Spinal cord (tissue), 10 donors: ENCODE data around the gene STARD3. TPM values are rescaled to one million over a fixed set of nuclear protein-coding genes. Genes with fewer than 3 reads are reported as not detected.

ENCODE experiments used
- DNase-seq, 6 donors: peaks; one replicate each; pipeline versions ENCODE4 v3.0.0 to v3.0.0-alpha.2; 2013 to 2015; ENCODE audit warnings: low spot score in 6 of 6, low read depth in 4 of 6
- H3K27ac ChIP-seq: one replicate; pipeline ENCODE4 v1.5.1; 2013; ENCODE audit warnings: low read depth, low read length, control low read depth
- H3K27me3 ChIP-seq: one replicate; pipeline ENCODE4 v1.6.1; 2013; ENCODE audit warnings: low read length; ENCODE audit not compliant: control insufficient read depth, insufficient read depth
- H3K36me3 ChIP-seq: one replicate; pipeline ENCODE4 v1.6.1; 2013; ENCODE audit warnings: low read length; ENCODE audit not compliant: control insufficient read depth, insufficient read depth
- H3K4me1 ChIP-seq: one replicate; pipeline ENCODE4 v1.6.1; 2013; ENCODE audit warnings: low read length; ENCODE audit not compliant: control insufficient read depth, insufficient read depth
- H3K4me3 ChIP-seq: one replicate; pipeline ENCODE4 v1.5.1; 2013; ENCODE audit warnings: low read depth, low read length, control low read depth
- H3K9me3 ChIP-seq: one replicate; pipeline ENCODE4 v1.6.1; 2013; ENCODE audit warnings: low read length; ENCODE audit not compliant: control insufficient read depth, insufficient read depth
- WGBS: methylation state at CpG from one replicate; pipeline ENCODE4 v1.1.5; 2013; ENCODE audit warnings: missing lambda C conversion rate; ENCODE audit not compliant: insufficient coverage; 5-methylcytosine and 5-hydroxymethylcytosine counted together
- polyA plus RNA-seq, 2 donors: library from polyadenylated mRNA; unstranded; fragments of 120-200 nt; gene quantifications; one replicate each; pipeline ENCODE4 v1.2.1, GENCODE V29; 2013; ENCODE audit not compliant: insufficient read length in 2 of 2
- total RNA-seq, 2 donors: library from RNA; depleted of rRNA in 1 of 2; stranded (reverse); fragments of 120-200 nt in 1 of 2; fragments of >200 nt in 1 of 2; gene quantifications; one replicate each; pipeline versions ENCODE4 v1.2.3 to v1.2.4, GENCODE V29; 2013 to 2014
- donor health status: healthy.

The STARD3 gene
- total and polyA plus RNA-seq, 4 donors, result 17.2 to 76.8 (median 49.4) TPM

DNA sequence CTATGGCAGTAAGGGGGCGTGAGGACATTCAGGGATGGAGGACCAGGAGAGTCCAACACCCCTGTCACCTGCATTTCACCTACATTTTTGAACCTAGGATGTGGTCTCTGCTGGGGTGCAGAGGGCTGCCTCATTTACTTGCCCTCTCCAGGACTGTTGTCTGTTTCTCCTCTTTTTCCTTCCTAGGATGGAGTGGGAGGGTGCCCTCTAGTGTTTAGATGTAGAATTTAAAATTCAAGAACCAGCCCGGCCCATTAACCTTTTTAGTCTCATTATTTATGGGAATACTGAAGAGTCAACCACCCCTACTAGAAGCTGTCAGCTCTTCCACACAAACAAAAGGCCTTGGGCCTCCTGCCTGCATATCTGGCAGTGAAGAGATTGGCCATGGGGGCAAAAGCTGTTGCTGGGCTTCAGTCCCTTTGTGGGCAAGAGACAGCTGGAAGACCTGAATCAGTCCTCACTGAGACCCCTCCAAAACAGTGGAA, 2.5 kb upstream of the STARD3 start:
- Histone ChIP-seq H3K9me3 (no peaks in the 10 kb centered on the region), H3K27ac (peak overlapping the region; percentile 29), H3K27me3 (no peaks in the 10 kb centered on the region), H3K36me3 (peaks cover 11% of the 10 kb centered on the region), H3K4me1 (peaks cover 61% of the 10 kb centered on the region), H3K4me3 (no peak overlapping the region)
- DNase-seq, result peak in 2 of 6 donors; percentile 74 to 83
- WGBS, result no CpG with 5 or more reads among the region's 2 CpGs

DNA sequence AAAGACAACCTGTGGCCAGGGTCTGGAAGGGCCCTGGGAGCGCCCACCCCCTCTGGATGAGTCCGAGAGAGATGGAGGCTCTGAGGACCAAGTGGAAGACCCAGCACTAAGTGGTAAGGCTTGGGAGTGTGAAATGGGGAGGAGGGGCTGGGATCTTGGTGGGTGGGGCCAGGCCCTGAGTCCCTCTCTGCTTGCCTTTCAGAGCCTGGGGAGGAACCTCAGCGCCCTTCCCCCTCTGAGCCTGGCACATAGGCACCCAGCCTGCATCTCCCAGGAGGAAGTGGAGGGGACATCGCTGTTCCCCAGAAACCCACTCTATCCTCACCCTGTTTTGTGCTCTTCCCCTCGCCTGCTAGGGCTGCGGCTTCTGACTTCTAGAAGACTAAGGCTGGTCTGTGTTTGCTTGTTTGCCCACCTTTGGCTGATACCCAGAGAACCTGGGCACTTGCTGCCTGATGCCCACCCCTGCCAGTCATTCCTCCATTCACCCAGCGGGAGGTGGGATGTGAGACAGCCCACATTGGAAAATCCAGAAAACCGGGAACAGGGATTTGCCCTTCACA, 1.2 kb upstream of the STARD3 start:
- peaks cover 66% of the 10 kb centered on the region for H3K4me1 ChIP-seq
- WGBS, result 90% methylated on average over 3 of the region's 8 CpGs
- no peaks in the 10 kb centered on the region for H3K9me3 ChIP-seq
- H3K27ac ChIP-seq, result no peak overlapping the region
- no peak overlapping the region for H3K4me3 ChIP-seq
- no peaks in the 10 kb centered on the region for H3K27me3 ChIP-seq
- H3K36me3 ChIP-seq, result peaks cover 7% of the 10 kb centered on the region
- no peak for DNase-seq

DNA sequence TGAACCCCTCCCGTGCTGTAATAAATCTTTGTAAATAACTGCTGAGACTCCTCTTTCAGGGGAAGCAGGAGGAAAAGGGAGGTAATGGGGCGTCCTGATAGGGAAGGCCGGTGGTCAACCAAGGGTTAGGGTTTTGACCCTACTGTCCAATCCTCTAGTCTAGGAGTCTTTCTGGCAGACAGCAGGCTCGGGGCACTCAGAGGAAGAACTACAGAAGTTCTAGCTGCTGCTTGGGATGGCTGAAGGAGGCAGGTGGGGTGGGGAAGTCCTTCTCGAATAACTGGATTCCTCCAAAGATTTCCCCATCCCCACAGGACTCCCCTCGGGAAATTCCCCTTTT, 387 bp upstream of the STARD3 start:
- DNase-seq, result no peak
- Histone ChIP-seq H3K27ac (peak overlapping the region; percentile 89), H3K4me1 (peaks cover 62% of the 10 kb centered on the region), H3K27me3 (no peaks in the 10 kb centered on the region), H3K9me3 (no peaks in the 10 kb centered on the region), H3K36me3 (peaks cover 4% of the 10 kb centered on the region), H3K4me3 (peak overlapping the region; percentile 83)
- WGBS, result 0% methylated on average over 1 of the region's 6 CpGs

DNA sequence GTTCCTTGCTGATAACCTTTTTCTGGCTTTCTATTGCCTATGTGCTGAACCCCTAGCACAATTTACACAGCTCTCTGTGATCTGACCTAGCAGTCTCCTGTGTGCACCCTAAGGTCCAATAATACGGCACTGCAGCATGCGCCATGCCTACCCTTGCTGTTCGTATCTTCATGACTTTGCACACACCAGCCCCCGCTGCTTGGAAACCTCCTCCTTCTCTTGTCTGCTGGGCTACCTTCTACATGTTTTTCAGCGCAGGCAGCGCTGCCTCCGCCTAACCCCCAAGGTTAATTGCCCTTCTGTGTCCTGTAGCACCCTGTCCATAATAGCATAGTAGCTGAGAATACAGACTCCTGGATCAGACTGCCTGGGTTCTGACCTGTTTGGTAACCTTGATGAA, 1.4 kb downstream of the STARD3 start:
- Histone ChIP-seq H3K9me3 (no peaks in the 10 kb centered on the region), H3K36me3 (peaks cover 3% of the 10 kb centered on the region), H3K27ac (no peak overlapping the region), H3K4me1 (peaks cover 51% of the 10 kb centered on the region), H3K4me3 (peak overlapping the region; percentile 83), H3K27me3 (no peaks in the 10 kb centered on the region)
- WGBS, result 88% methylated on average over 6 of the region's 7 CpGs
- no peak for DNase-seq

DNA sequence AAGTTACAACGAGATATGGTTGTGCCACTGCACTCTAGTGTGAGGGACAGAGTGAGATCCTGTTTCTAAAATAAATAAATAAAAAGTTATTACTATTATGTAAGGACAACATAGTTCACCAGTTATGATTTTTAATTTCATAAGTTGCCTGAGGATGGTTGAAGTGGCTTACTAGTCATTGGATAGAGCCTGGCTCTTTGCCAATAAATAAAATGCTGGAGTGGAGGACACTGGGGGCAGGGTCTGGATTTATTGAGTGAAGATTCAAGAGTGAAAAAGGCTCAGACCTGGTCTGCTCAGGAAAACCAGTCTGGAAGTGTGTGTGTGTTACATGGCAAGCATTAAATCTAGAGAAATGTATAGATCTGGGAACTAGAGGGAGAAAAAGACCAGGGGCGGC, 2.1 kb downstream of the STARD3 start:
- H3K4me1 ChIP-seq, result peaks cover 44% of the 10 kb centered on the region
- WGBS, result 61% methylated on average over 2 of the region's 2 CpGs

DNA sequence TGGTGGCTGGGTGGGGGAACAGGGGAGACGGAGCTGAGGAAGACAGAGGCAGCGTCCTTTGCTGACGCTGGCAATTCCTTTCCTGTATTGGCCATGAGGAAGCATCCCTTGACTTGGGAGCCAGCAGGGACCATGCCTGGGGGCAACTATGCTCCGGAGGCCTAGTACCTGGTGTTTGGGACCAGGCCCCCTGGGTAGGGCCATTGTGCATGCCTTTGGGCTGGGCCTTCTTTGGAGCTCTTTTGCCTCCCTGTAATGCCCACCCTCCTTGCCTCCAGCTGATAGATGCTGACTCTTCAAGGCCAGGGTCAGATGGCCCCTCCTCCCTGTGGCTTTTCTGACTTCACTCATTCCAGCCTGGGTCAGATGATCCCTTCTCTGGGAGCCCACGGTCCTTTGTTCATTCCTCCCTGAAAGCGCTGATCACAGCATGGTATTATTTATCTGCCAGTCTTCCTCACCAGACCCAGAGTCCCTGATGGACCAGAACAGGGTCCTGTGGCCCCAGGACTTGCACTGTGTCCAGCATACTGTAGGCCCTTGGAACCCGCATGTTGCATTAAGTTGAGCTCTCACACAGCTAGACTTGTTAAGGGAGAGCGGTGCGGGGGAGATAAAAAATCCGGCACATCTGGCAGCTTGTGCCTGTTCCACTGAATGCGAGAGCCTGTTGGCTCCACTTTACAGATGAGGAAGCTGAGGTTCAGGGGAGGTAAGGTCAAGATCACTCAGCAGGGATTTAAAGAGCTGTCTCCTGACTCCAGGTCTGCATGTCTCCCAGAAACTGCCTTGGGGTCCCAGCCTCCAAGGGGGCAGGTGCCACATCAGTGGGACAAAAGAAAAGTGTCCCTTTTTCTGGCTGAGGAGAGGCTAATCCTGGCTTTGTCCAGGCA, 2.9 kb downstream of the STARD3 start:
- Histone ChIP-seq H3K4me1 (peaks cover 36% of the 10 kb centered on the region), H3K36me3 (peaks cover 5% of the 10 kb centered on the region), H3K27me3 (no peaks in the 10 kb centered on the region), H3K4me3 (no peak overlapping the region), H3K9me3 (no peaks in the 10 kb centered on the region), H3K27ac (no peak overlapping the region)
- no peak for DNase-seq
- WGBS, result 82% methylated on average over 11 of the region's 11 CpGs

More for the DNA sequence above, 2.1 kb downstream of the STARD3 start:
- Histone ChIP-seq H3K4me3 (no peak overlapping the region), H3K9me3 (no peaks in the 10 kb centered on the region), H3K27ac (no peak overlapping the region), H3K36me3 (peaks cover 3% of the 10 kb centered on the region), H3K27me3 (no peaks in the 10 kb centered on the region)
- no peak for DNase-seq

DNA sequence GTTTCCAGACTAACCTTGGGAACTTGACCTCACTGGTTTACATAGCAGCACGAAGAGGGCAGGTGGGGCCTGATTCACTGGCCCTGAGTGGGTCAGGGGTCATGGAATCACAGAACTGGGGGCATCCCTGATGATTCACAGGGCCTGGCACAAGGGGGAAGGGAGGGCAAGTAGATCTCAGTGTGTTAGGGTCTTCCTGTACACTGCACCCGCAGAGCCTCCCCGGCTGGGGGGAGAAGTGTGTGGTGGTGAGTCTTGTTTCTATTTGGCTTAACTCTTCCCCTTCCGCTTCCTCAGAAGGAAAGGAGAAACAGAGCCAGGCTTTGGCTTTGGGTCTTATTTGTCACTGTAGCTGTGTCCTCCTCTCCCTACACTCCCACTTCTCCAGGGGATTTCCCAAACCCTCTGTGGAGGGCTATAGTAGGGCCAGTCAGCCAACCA, 3.7 kb downstream of the STARD3 start:
- no peak overlapping the region for H3K27ac ChIP-seq
- DNase-seq, result no peak
- H3K9me3 ChIP-seq, result no peaks in the 10 kb centered on the region
- H3K4me1 ChIP-seq, result peaks cover 38% of the 10 kb centered on the region
- no peaks in the 10 kb centered on the region for H3K27me3 ChIP-seq
- 52% methylated on average over 3 of the region's 4 CpGs for WGBS
- H3K4me3 ChIP-seq, result no peak overlapping the region
- peaks cover 3% of the 10 kb centered on the region for H3K36me3 ChIP-seq

DNA sequence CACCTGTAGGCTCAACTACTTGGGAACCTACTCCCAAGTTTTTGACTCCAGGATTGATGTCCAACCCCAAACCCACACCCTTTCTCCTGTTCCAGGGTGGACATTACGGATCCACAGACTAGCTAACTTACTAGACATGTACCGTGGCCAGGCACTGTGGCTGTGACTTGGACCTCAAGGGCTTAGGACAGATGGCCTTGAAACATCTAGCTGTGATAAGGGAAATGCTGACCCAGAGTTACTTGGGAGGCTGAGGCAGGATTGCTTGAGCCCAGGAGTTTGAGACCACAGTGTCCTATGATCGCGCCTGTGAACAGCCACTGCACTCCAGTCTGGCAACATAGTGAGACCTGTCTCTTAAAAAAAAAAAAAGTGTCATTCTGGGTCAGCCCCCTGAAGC, 4.2 kb downstream of the STARD3 start:
- no peaks in the 10 kb centered on the region for H3K9me3 ChIP-seq
- peaks cover 38% of the 10 kb centered on the region for H3K4me1 ChIP-seq
- H3K36me3 ChIP-seq, result peaks cover 2% of the 10 kb centered on the region
- H3K27me3 ChIP-seq, result no peaks in the 10 kb centered on the region
- 98% methylated on average over 4 of the region's 4 CpGs for WGBS
- H3K4me3 ChIP-seq, result no peak overlapping the region
- no peak overlapping the region for H3K27ac ChIP-seq
- DNase-seq, result no peak

DNA sequence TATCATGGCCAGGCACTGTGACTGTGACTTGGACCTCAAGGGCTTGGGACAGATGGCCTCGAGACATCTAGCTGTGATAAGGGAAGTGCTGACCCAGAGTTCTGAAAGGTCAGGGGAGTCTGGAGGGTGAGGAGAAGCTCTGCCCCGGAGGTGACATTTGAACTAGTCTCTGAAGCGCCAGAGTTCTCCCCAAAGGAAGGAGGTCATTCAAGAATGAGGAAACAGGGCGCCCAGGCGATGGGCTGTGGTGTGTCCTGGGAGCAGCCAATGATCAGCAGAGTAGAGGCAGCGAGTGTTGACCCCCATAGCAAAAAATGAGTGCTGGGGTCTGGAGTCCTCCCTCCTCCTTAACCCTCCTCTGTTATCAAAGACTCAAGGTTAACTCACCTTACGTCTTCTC, 4.9 kb downstream of the STARD3 start:
- no peak for DNase-seq
- 73% methylated on average over 2 of the region's 7 CpGs for WGBS
- Histone ChIP-seq H3K4me1 (peaks cover 31% of the 10 kb centered on the region), H3K36me3 (peaks cover 2% of the 10 kb centered on the region), H3K4me3 (no peak overlapping the region), H3K27ac (no peak overlapping the region), H3K27me3 (no peaks in the 10 kb centered on the region), H3K9me3 (no peaks in the 10 kb centered on the region)
